GM12872 (cell line): ENCODE results near the gene EXOC3L2.

Experiments used
- CTCF ChIP-seq: IDR thresholded peaks from 3 replicates; pipeline ENCODE4 v1.5.1; 2011; ENCODE audit warnings: low read depth, mild to moderate bottlenecking, low read length, moderate library complexity; ENCODE audit not compliant: insufficient read depth

EXOC3L2 gene

GRCh38 chr19:45245334-45245787 is at the start of gene EXOC3L2:
Gene EXOC3L2, minus strand, starts transcription at chr19:45245407. Its CDS starts 6,362 bp downstream, at chr19:45239045.
- no peak for TF ChIP-seq CTCF

DNA sequence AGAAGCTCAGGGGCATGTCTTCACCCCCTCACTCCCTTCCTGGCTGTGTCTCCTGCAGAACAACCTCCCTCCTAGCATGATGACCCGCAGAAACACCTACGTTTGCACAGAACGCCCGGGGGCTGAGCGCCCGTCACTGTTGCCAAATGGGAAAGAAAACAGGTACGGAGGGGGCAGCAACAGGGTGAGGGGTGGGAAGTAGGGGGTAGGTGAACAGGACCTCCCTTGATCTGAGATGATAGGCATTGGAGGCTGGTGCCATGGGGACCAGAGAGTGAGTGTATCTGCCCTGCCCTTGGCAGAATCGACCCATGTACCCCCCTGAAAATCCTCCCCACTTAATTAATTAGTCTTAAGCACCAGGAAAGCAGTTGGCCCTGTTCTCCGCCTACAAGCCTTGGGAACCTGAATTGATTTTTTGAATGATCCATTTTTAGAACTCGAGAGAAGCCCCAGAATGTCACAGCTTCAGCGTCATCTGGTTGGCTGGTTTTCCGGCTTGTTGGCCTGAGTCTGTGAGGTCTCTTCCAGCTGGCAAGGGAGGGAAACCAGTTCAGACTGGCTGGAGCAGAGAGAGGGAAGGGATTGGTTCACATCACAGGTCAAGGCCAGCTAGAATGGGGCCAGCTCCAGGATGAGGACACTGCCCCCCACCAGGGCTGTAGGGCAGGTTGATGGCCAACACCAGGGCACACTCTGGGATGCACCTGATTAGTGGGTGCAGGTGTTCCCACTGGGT is 49.3 kb upstream of the EXOC3L2 start:
- no peak for TF ChIP-seq CTCF

- no peak for TF ChIP-seq CTCF
Observed at GRCh38 chr19:45293682-45294081, 48.5 kb upstream of the EXOC3L2 start.

DNA sequence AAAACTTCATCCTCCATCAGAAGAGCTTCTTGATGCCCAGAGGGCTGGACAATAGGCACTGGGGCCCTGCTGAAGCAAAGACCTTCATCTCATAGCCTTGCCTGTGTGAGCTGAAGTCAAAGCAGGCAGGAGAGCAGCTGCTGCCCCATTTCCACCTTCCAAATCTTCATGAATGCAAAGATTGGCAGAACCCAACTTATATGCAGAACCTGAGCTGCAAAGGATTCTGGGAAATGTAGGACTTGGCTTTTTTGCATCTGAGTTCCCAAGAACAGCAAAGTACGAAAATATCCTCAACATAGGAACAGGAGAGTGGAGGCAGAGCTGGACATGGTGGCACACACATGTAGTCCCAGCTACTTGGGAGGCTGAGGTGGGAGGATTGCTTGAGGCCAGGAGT is 46.6 kb upstream of the EXOC3L2 start:
- TF ChIP-seq CTCF, result no peak

DNA sequence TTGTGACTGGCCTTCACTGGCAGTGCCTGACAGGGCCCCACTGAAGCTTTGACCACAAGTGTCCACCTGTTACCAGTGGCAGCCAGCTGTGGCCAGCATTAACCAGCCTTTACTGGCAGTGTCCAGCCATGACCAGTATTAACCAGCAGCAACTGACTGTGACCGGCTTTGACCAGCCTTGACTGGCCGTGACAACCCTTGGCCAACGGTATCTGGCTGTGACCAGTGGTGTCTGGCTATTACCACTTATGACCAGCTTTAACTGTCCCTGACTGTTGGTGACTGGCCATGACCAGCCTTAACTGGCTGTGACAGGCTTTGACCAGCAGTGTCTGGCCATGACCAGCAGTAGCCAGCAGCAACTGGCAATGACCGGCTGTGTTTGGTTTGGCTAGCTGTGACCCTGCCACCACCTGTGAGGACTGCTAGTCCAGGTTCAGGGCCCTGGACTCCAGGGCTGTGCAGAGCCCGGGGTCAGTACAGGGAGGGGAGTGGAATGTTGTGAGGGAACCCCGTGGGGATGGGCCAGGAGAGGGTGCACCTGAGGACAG is 45.2 kb upstream of the EXOC3L2 start:
- TF ChIP-seq CTCF, result no peak

DNA sequence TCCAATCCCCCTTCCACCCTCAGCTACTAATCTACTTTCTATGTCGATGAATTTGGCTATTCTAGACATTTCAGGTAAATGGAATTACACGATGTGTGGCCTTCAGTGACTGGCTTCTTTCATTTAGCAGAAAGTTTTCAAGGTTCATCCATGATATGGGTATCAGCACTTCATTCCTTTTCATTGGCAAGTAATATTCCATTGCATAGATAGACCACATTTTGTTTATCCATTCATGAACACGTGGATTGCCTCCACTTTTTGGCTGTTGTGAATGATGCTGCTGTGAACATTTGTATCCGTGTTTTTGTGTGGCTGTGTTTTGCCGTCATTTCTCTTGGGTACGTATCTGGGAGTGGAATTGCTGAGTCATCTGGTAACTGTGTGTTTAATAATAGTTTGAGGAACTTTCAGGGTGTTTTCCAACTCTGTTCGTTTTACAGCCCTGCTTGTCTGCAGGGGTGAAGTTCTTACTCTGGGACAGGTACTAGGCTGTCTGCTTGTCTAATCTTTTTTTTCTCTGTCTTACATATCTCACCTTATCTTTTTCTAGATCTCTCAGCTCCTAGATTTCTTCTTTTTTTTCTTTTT is 38.3 kb upstream of the EXOC3L2 start:
- TF ChIP-seq CTCF, result no peak

GRCh38 chr19:45280471-45280961 is 35.3 kb upstream of the EXOC3L2 start:
- TF ChIP-seq CTCF, result no peak
